ENCODE results near the gene ING2. TPM values are rescaled to one million over a fixed set of nuclear protein-coding genes. Genes with fewer than 3 reads are reported as not detected.
A peak's percentile ranks its signal among the peaks of the same experiment; 100 is the strongest.

The ING2 gene
- polyA plus RNA-seq, 1 donor from 2014 or later: 27.2 TPM

GRCh38 chr4:183499801-183500200 is 5.1 kb upstream of the ING2 start:
- Histone ChIP-seq H4K20me1 (ENCODE audit: insufficient read depth) (no peaks in the 10 kb centered on the region), H3K27ac (ENCODE audit: low read length) (no peak overlapping the region), H3K9ac (ENCODE audit: low read length) (no peak overlapping the region), H3K4me3 (ENCODE audit: low read length) (no peak overlapping the region), H3K4me2 (ENCODE audit: low read length) (no peak overlapping the region), H2AFZ (ENCODE audit: low read depth, low read length) (no peak overlapping the region), H3K9me2 (ENCODE audit: insufficient read depth, low read length) (no peaks in the 10 kb centered on the region), H3K36me3 (ENCODE audit: insufficient read depth, low read length) (no peaks in the 10 kb centered on the region), H3K27me3 (ENCODE audit: insufficient read depth, low read depth, low read length) (no peaks in the 10 kb centered on the region), H3K79me2 (replicated peaks; ENCODE audit: insufficient read depth, low read length) (peaks cover 14% of the 10 kb centered on the region), H3K9me3 (ENCODE audit: low read length) (no peaks in the 10 kb centered on the region), H3F3A (ENCODE audit: insufficient read depth, low read length, poor library complexity, severe bottlenecking) (no peaks in the 10 kb centered on the region)
- no peak for TF ChIP-seq SMC3 (conservative IDR thresholded peaks at IDR 0.05; ENCODE audit: poor library complexity)
- TF ChIP-seq RAD21 (conservative IDR thresholded peaks at IDR 0.05): no peak
- TF ChIP-seq TAF1 (IDR thresholded peaks at IDR 0.05; ENCODE audit: low read depth): no peak
- no peak for TF ChIP-seq MXI1 (conservative IDR thresholded peaks at IDR 0.05; ENCODE audit: poor library complexity, severe bottlenecking)
- no peak for TF ChIP-seq POLR2AphosphoS5 (IDR thresholded peaks at IDR 0.05)
- TF ChIP-seq EP300 (conservative IDR thresholded peaks at IDR 0.05; ENCODE audit: poor library complexity, severe bottlenecking): no peak
- TF ChIP-seq REST (IDR thresholded peaks at IDR 0.05; ENCODE audit: borderline replicate concordance): no peak
- no peak for TF ChIP-seq CTCF (IDR thresholded peaks at IDR 0.05; ENCODE audit: poor library complexity, severe bottlenecking)
- TF ChIP-seq EZH2 (IDR thresholded peaks at IDR 0.05; ENCODE audit: borderline replicate concordance, insufficient read depth, low read length, poor library complexity, severe bottlenecking): no peak

GRCh38 chr4:183503497-183504063 is 1.3 kb upstream of the ING2 start:
- Histone ChIP-seq H3F3A (ENCODE audit: insufficient read depth, low read length, poor library complexity, severe bottlenecking) (peaks cover 5% of the 10 kb centered on the region), H3K9ac (ENCODE audit: low read length) (peak overlapping the region; percentile 87), H3K4me2 (ENCODE audit: low read length) (peak overlapping the region; percentile 63), H3K9me3 (ENCODE audit: low read length) (no peaks in the 10 kb centered on the region), H3K4me3 (ENCODE audit: low read length) (peak overlapping the region; percentile 100), H3K27me3 (ENCODE audit: insufficient read depth, low read depth, low read length) (no peaks in the 10 kb centered on the region), H3K9me2 (ENCODE audit: insufficient read depth, low read length) (no peaks in the 10 kb centered on the region), H3K27ac (ENCODE audit: low read length) (peak overlapping the region; percentile 93), H2AFZ (ENCODE audit: low read depth, low read length) (peak overlapping the region; percentile 65), H4K20me1 (ENCODE audit: insufficient read depth) (no peaks in the 10 kb centered on the region), H3K36me3 (ENCODE audit: insufficient read depth, low read length) (no peaks in the 10 kb centered on the region), H3K79me2 (replicated peaks; ENCODE audit: insufficient read depth, low read length) (peaks cover 36% of the 10 kb centered on the region)
- TF ChIP-seq RAD21 (conservative IDR thresholded peaks at IDR 0.05) (no peak), REST (IDR thresholded peaks at IDR 0.05; ENCODE audit: borderline replicate concordance) (no peak), SMC3 (conservative IDR thresholded peaks at IDR 0.05; ENCODE audit: poor library complexity) (no peak)
